ENCODE results near the gene POP5. TPM values are rescaled to one million over a fixed set of nuclear protein-coding genes. Genes with fewer than 3 reads are reported as not detected.
"Not testable (repeated sequence)": the region's sequence is repeated elsewhere in the genome, so short reads cannot be mapped to it uniquely, and the experiment has no call there.

Gene POP5
- total RNA-seq, 1 experiment from 2014 or later, result 49.5 TPM

GRCh38 chr12:120618954-120619615, 37.9 kb upstream of the POP5 start:
- ChIA-PET POLR2A (no interaction called here), CTCF (interaction anchor here (1.0 kb wide), 1 partner anchor 15 kb away, joined by 4 read pairs; no protein-coding TSS in a partner anchor)
- no peaks in the 10 kb centered on the region for H3K4me1 Mint-ChIP-seq (ENCODE audit: low read depth, unreplicated experiment)
- no peak overlapping the region for H3K27ac Mint-ChIP-seq (ENCODE audit: unreplicated experiment)
- Histone ChIP-seq H3K4me1 (no peaks in the 10 kb centered on the region), H3K36me3 (ENCODE audit: control insufficient read depth, insufficient read depth, low read length) (no peaks in the 10 kb centered on the region), H3K9me3 (no peaks in the 10 kb centered on the region), H3K4me3 (ENCODE audit: low read depth, low read length) (no peak overlapping the region), H3K27me3 (replicated peaks; ENCODE audit: control insufficient read depth, insufficient read depth, low read length) (no peaks in the 10 kb centered on the region)
- TF ChIP-seq, protein P1, sequence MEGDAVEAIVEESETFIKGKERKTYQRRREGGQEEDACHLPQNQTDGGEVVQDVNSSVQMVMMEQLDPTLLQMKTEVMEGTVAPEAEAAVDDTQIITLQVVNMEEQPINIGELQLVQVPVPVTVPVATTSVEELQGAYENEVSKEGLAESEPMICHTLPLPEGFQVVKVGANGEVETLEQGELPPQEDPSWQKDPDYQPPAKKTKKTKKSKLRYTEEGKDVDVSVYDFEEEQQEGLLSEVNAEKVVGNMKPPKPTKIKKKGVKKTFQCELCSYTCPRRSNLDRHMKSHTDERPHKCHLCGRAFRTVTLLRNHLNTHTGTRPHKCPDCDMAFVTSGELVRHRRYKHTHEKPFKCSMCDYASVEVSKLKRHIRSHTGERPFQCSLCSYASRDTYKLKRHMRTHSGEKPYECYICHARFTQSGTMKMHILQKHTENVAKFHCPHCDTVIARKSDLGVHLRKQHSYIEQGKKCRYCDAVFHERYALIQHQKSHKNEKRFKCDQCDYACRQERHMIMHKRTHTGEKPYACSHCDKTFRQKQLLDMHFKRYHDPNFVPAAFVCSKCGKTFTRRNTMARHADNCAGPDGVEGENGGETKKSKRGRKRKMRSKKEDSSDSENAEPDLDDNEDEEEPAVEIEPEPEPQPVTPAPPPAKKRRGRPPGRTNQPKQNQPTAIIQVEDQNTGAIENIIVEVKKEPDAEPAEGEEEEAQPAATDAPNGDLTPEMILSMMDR (IDR thresholded peaks at IDR 0.05; ENCODE audit: insufficient read depth in 1 of 2, low read depth in 1 of 2, low read length in 1 of 2, severe bottlenecking in 1 of 2, unreplicated experiment in 1 of 2), result no peak
- H3K9me3 Mint-ChIP-seq (ENCODE audit: unreplicated experiment), result no peaks in the 10 kb centered on the region
- intact Hi-C loops (cut with micrococcal nuclease; ENCODE audit: unreplicated experiment), result no loop called here
- peaks cover 14% of the 10 kb centered on the region for H3K27me3 Mint-ChIP-seq (ENCODE audit: insufficient read depth, unreplicated experiment)
- peaks cover 6% of the 10 kb centered on the region for H3K36me3 Mint-ChIP-seq (ENCODE audit: insufficient read depth, unreplicated experiment)
- DNase-seq, result no peak
- H3K4me3 Mint-ChIP-seq (ENCODE audit: unreplicated experiment), result no peak overlapping the region
- BruUV-seq (replicated peaks), result no TSS peak

GRCh38 chr12:120617767-120618166, 36.6 kb upstream of the POP5 start:
- BruUV-seq (replicated peaks); H3K9me3 Mint-ChIP-seq (ENCODE audit: unreplicated experiment); H3K27ac Mint-ChIP-seq (ENCODE audit: unreplicated experiment); H3K4me3 ChIP-seq (ENCODE audit: low read depth, low read length); intact Hi-C loops (cut with micrococcal nuclease; ENCODE audit: unreplicated experiment); H3K4me1 ChIP-seq; H3K36me3 Mint-ChIP-seq (ENCODE audit: insufficient read depth, unreplicated experiment); H3K4me3 Mint-ChIP-seq (ENCODE audit: unreplicated experiment); DNase-seq; H3K4me1 Mint-ChIP-seq (ENCODE audit: low read depth, unreplicated experiment); H3K36me3 ChIP-seq (ENCODE audit: control insufficient read depth, insufficient read depth, low read length); POLR2A ChIA-PET; H3K27me3 ChIP-seq (replicated peaks; ENCODE audit: control insufficient read depth, insufficient read depth, low read length); H3K9me3 ChIP-seq; CTCF ChIA-PET: not testable (repeated sequence)
- H3K27me3 Mint-ChIP-seq (ENCODE audit: insufficient read depth, unreplicated experiment), result peaks cover 12% of the 10 kb centered on the region

DNA sequence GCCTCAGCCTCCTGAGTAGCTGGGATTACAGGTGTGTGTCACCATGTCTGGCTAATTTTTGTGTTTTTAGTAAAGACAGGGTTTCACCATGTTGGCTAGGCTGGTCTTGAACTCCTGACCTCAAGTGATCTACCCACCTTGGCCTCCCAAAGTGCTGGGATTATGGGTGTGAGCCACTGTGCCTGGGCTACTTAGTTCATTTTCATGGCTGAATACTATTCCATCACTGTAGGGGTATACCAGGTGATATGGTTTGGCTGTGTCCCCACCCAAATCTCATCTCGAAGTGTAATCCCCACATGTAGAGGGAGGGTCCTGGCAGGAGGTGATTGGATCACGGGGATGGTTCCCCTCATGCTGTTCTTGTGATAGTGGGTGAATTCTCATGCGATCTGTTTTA, 36.0 kb upstream of the POP5 start:
- intact Hi-C loops (cut with micrococcal nuclease; ENCODE audit: unreplicated experiment); H3K4me3 Mint-ChIP-seq (ENCODE audit: unreplicated experiment); BruUV-seq (replicated peaks); H3K4me1 ChIP-seq; H3K4me3 ChIP-seq (ENCODE audit: low read depth, low read length); H3K9me3 Mint-ChIP-seq (ENCODE audit: unreplicated experiment); DNase-seq; CTCF ChIA-PET; H3K27me3 ChIP-seq (replicated peaks; ENCODE audit: control insufficient read depth, insufficient read depth, low read length); H3K36me3 Mint-ChIP-seq (ENCODE audit: insufficient read depth, unreplicated experiment); H3K9me3 ChIP-seq; H3K4me1 Mint-ChIP-seq (ENCODE audit: low read depth, unreplicated experiment); H3K27ac Mint-ChIP-seq (ENCODE audit: unreplicated experiment); H3K36me3 ChIP-seq (ENCODE audit: control insufficient read depth, insufficient read depth, low read length); POLR2A ChIA-PET: not testable (repeated sequence)
- peaks cover 12% of the 10 kb centered on the region for H3K27me3 Mint-ChIP-seq (ENCODE audit: insufficient read depth, unreplicated experiment)

DNA sequence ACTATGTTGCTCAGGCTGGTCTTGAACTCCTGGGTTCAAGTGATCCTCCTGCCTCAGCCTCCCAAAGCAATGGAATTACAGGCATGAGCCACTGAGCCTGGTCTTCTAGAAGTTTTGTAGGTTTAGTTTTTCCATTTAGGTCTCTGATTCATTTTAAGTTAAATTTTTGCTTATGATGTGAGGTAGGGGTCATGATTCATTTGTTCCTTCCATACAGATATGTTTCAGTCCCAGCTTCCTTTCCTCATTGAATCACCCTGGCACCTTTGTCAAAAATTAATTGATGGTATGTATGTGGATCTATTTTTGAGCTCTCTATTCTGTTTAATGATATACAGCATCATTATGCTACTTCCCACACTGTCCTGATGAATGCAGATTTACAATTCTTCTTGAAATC, 33.6 kb upstream of the POP5 start:
- TF ChIP-seq, protein P1 (IDR thresholded peaks at IDR 0.05; ENCODE audit: insufficient read depth in 1 of 2, low read depth in 1 of 2, low read length in 1 of 2, severe bottlenecking in 1 of 2, unreplicated experiment in 1 of 2), result no peak
- peaks cover 10% of the 10 kb centered on the region for H3K27me3 Mint-ChIP-seq (ENCODE audit: insufficient read depth, unreplicated experiment)
- DNase-seq, result no peak
- H3K4me3 ChIP-seq (ENCODE audit: low read depth, low read length), result no peak overlapping the region
- no peak overlapping the region for H3K4me3 Mint-ChIP-seq (ENCODE audit: unreplicated experiment)
- no peaks in the 10 kb centered on the region for H3K27me3 ChIP-seq (replicated peaks; ENCODE audit: control insufficient read depth, insufficient read depth, low read length)
- ChIA-PET POLR2A (no interaction called here), CTCF (interaction anchor here (0.9 kb wide), 1 partner anchor 34 kb away, joined by 3 read pairs; no protein-coding TSS in a partner anchor)
- H3K9me3 ChIP-seq, result no peaks in the 10 kb centered on the region
- no peaks in the 10 kb centered on the region for H3K36me3 ChIP-seq (ENCODE audit: control insufficient read depth, insufficient read depth, low read length)
- intact Hi-C loops (cut with micrococcal nuclease; ENCODE audit: unreplicated experiment), result no loop called here
- no peaks in the 10 kb centered on the region for H3K4me1 ChIP-seq
- H3K9me3 Mint-ChIP-seq (ENCODE audit: unreplicated experiment), result no peaks in the 10 kb centered on the region
- H3K27ac Mint-ChIP-seq (ENCODE audit: unreplicated experiment), result no peak overlapping the region
- no TSS peak for BruUV-seq (replicated peaks)
- no peaks in the 10 kb centered on the region for H3K4me1 Mint-ChIP-seq (ENCODE audit: low read depth, unreplicated experiment)
- H3K36me3 Mint-ChIP-seq (ENCODE audit: insufficient read depth, unreplicated experiment), result no peaks in the 10 kb centered on the region

DNA sequence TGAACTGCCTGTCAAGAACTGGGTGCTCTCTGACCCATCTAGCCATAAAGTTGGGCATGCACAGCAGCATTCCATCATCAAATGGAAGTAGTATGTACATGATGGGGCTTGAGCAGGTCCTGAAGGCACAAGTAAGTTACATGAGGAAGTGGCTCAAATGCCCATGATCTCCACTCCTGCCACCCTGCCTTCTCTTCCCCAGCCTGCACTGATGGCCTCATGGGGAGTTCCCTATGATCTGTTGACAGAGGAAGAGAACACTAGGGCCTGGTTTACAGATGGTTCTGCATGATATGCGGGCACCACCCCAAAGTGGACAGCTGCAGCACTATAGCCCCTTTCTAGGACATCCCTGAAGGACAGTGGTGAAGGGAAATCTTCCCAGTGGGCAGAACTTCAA, 30.3 kb upstream of the POP5 start:
- H3K36me3 Mint-ChIP-seq (ENCODE audit: insufficient read depth, unreplicated experiment); H3K36me3 ChIP-seq (ENCODE audit: control insufficient read depth, insufficient read depth, low read length); H3K9me3 Mint-ChIP-seq (ENCODE audit: unreplicated experiment); BruUV-seq (replicated peaks); H3K27me3 ChIP-seq (replicated peaks; ENCODE audit: control insufficient read depth, insufficient read depth, low read length); H3K4me3 ChIP-seq (ENCODE audit: low read depth, low read length); H3K9me3 ChIP-seq; DNase-seq; H3K4me1 Mint-ChIP-seq (ENCODE audit: low read depth, unreplicated experiment); CTCF ChIA-PET; H3K4me3 Mint-ChIP-seq (ENCODE audit: unreplicated experiment); H3K27ac Mint-ChIP-seq (ENCODE audit: unreplicated experiment); H3K27me3 Mint-ChIP-seq (ENCODE audit: insufficient read depth, unreplicated experiment); POLR2A ChIA-PET; H3K4me1 ChIP-seq; intact Hi-C loops (cut with micrococcal nuclease; ENCODE audit: unreplicated experiment): not testable (repeated sequence)
